Right lobe of liver (tissue), 6 donors: ENCODE results near the gene COG7. TPM values are rescaled to one million over a fixed set of nuclear protein-coding genes. Genes with fewer than 3 reads are reported as not detected.

ENCODE experiments used
- ATAC-seq, 4 donors: fragments of 200-7000 bp; cut with Tn5 transposase; one replicate each; pipeline ENCODE4 v1.9.1; 2020; ENCODE audit warnings: mild to moderate bottlenecking in 4 of 4, moderate library complexity in 4 of 4
- DNase-seq, 3 donors: peaks; one replicate each; pipeline ENCODE4 v3.0.0-alpha.2; 2020
- H3K27ac ChIP-seq, 3 donors: fragments of 200-600 bp; one replicate each; pipeline ENCODE4 v1.8.0; 2022
- H3K27me3 ChIP-seq, 2 donors: fragments of 200-600 bp; one replicate each; pipeline ENCODE4 v1.8.0; 2022
- H3K36me3 ChIP-seq, 4 donors: fragments of 200-600 bp; sonication (generic) in 1 of 4; one replicate each; pipeline versions ENCODE4 v1.5.1 to v1.8.0; 2017 to 2022; ENCODE audit warnings: control low read depth in 1 of 4
- H3K4me1 ChIP-seq, 4 donors: fragments of 200-600 bp; sonication (generic) in 1 of 4; one replicate each; pipeline versions ENCODE4 v1.5.1 to v1.8.0; 2017 to 2022; ENCODE audit warnings: control low read depth in 1 of 4
- H3K4me3 ChIP-seq, 3 donors: fragments of 200-600 bp; one replicate each; pipeline ENCODE4 v1.8.0; 2022
- H3K9me3 ChIP-seq, 4 donors: fragments of 200-600 bp; sonication (generic) in 1 of 4; one replicate each; pipeline versions ENCODE4 v1.5.1 to v1.8.0; 2017 to 2022; ENCODE audit warnings: control low read depth in 1 of 4
- POLR2A ChIP-seq: fragments of 450-650 bp; IDR thresholded peaks from one replicate; pipeline ENCODE4 v1.6.1; 2017; ENCODE audit warnings: antibody characterized with exemption, mild to moderate bottlenecking
- WGBS: methylation state at CpG from one replicate; pipeline ENCODE4 v1.1.6; 2018; ENCODE audit warnings: low coverage, low lambda C conversion rate; ENCODE audit not compliant: insufficient coverage; ENCODE audit errors: missing lambda C conversion rate; 5-methylcytosine and 5-hydroxymethylcytosine counted together
- intact Hi-C, 2 donors: fragments of 100-400 bp; cut with DNase I; formaldehyde crosslinking; loops; one replicate each; pipeline versions ENCODE4 v1.11.2 to v1.14.1; 2022
- total RNA-seq, 6 experiments: library from RNA; depleted of rRNA in 2 of 6; stranded (reverse); fragments of >200 nt in 2 of 6; fragmentation: NEBNext Ultra II Directional in 3 of 6; extraction: Animal tissue kit (Norgen Biotek cat#: 25700) in 3 of 6; gene quantifications; one replicate each; pipeline versions ENCODE4 v1.1.0 to v1.2.4, GENCODE V29; 2016 to 2023
- TF ChIP-seq, protein P1 (sequence below), 4 donors: fragments of 200-600 bp in 3 of 4; fragments of 450-650 bp in 1 of 4; IDR thresholded peaks; one replicate each; pipeline versions ENCODE4 v1.5.1 to v1.8.0; 2016 to 2022; ENCODE audit warnings: antibody characterized with exemption in 4 of 4, mild to moderate bottlenecking in 2 of 4
- donor health status: DM: no; HTN: yes; CAD: no.
- donor health status: DM: no; HTN: no; CAD: no.
- donor health status: DM: no; HTN: no; CAD: no.
- donor health status: DM: no; HTN: yes; CAD: no.
- donor health status: DM: no; HTN: yes; CAD: no.

Gene COG7
- total RNA-seq, 6 experiments from 2014 or later: 7.5 to 11.2 (median 8.4) TPM

DNA sequence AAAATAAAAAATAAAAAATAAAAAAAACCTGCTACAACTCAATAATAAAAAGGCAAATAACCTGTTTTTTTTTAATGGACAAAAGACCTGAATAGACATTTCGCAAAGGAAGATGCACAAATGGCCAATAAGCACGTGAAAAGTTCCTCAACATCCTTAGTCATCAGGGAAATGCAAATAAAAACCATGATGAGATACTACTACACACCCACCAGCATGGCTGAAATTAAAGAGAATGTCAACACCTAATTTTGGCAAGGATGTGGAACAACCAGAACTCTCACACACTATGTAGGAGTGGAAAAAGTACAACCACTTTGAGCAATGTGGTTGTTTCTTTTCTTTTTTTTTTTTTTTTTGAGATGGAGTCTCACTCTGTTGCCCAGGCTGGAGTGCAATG is 24.6 kb downstream of the COG7 start:
- TF ChIP-seq POLR2A: no peak
- TF ChIP-seq, protein P1, sequence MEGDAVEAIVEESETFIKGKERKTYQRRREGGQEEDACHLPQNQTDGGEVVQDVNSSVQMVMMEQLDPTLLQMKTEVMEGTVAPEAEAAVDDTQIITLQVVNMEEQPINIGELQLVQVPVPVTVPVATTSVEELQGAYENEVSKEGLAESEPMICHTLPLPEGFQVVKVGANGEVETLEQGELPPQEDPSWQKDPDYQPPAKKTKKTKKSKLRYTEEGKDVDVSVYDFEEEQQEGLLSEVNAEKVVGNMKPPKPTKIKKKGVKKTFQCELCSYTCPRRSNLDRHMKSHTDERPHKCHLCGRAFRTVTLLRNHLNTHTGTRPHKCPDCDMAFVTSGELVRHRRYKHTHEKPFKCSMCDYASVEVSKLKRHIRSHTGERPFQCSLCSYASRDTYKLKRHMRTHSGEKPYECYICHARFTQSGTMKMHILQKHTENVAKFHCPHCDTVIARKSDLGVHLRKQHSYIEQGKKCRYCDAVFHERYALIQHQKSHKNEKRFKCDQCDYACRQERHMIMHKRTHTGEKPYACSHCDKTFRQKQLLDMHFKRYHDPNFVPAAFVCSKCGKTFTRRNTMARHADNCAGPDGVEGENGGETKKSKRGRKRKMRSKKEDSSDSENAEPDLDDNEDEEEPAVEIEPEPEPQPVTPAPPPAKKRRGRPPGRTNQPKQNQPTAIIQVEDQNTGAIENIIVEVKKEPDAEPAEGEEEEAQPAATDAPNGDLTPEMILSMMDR (IDR thresholded peaks at IDR 0.05): no peak
- WGBS: 80% methylated on average over 2 of the region's 2 CpGs
- H3K27me3 ChIP-seq: no peaks in the 10 kb centered on the region
- ATAC-seq (no peak), DNase-seq (no peak)
- no peak overlapping the region for H3K27ac ChIP-seq
- H3K9me3 ChIP-seq: no peaks in the 10 kb centered on the region
- no peak overlapping the region for H3K4me3 ChIP-seq
- intact Hi-C loops: no loop called here
- peaks cover 0 to 19% (median 8%) of the 10 kb centered on the region in 4 donors for H3K36me3 ChIP-seq
- H3K4me1 ChIP-seq: no peaks in the 10 kb centered on the region

DNA sequence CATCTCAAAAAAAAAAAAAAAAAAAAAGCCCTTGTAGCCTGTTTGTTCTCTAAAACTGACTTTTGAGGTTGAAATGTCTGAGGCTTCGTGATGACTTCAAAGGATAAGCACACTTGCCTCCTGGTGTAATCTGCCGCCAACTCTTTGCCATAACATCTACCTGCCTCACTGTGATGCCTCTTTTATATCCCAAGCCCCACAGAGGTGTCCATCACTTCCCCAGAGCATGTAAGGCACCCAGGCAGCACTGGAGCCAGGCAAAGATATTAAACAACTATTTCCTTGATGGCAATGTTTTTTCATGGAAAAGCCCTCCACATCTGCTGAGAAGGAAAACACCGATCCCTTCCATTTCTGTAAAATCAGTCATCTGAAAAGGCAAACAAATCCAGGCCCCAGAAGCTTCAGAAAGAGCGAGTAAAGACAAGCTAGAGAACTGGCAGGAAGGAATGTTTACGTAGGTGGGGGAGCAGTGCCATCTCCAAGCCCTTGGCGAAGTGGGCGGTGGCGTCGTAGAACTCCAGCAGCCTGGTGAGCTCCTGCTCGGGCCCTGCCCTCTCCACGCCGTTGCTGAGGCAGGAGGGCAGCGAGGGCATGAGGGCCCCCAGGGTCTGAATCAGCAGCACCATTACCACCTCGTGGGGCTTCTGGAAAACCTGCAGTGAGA is 28.6 kb downstream of the COG7 start:
- no peaks in the 10 kb centered on the region for H3K9me3 ChIP-seq
- intact Hi-C loops: no loop called here
- H3K4me3 ChIP-seq: no peak overlapping the region
- H3K27me3 ChIP-seq: no peaks in the 10 kb centered on the region
- ATAC-seq (no peak), DNase-seq (no peak)
- peak overlapping the region in 1 of 3 donors; percentile 67 for H3K27ac ChIP-seq
- 90% methylated on average over 2 of the region's 14 CpGs for WGBS
- no peaks in the 10 kb centered on the region for H3K4me1 ChIP-seq
- TF ChIP-seq, protein P1 (IDR thresholded peaks at IDR 0.05): no peak
- peaks cover 0 to 2% (median 0%) of the 10 kb centered on the region in 4 donors for H3K36me3 ChIP-seq

DNA sequence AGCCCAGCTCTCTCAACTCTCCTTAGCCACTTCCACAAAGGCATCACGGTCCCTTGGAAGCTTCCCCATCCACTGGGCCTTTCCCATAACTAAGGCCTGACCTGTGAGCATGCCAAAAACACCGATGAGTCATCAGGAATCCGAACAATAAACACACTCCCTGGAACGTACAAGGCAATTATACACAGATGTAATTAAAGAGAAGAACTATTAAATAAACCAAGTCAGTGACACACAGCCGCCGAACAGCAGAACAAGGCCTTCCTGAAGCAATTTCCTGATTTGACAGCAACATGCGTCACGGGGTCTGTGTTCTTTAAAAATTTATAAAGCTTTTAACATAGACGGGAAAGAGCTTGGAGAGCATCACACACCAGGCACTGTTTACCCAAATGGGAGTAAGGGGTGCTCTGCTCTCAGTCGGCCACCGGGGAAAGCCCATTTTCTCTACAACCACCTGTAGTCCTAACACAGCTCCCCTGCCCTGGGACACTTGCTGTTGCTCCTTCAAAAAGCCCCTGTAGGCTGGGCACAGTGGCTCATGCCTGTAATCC is 29.4 kb downstream of the COG7 start:
- Histone ChIP-seq H3K27ac (peak overlapping the region in 1 of 3 donors; percentile 67), H3K4me3 (no peak overlapping the region), H3K4me1 (no peaks in the 10 kb centered on the region), H3K36me3 (peaks cover 0 to 2% (median 0%) of the 10 kb centered on the region in 4 donors), H3K9me3 (no peaks in the 10 kb centered on the region), H3K27me3 (no peaks in the 10 kb centered on the region)
- intact Hi-C loops: no loop called here
- TF ChIP-seq, protein P1 (IDR thresholded peaks at IDR 0.05): no peak
- TF ChIP-seq POLR2A: no peak
- ATAC-seq (peak; percentile 47 to 98 (median 75)), DNase-seq (peak in 1 of 3 donors; percentile 33)
- WGBS: 52% methylated on average over 9 of the region's 11 CpGs

DNA sequence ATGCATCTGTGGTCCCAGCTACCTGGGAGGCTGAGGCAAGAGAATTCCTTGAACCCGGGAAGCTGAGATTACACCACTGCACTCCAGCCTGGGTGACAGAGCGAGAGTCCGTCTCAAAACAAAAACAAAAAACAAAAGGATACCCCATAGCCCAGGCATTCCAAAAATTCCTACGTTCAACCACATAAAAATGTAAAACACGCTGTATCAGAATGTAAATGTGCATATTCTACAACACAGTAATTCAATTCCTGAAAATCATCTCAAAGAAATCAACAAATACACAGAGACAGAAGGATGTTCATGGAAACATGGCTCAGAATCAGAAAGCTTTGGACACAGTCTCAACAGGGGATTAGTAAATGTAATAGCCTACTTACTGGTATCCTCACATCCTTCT is 33.0 kb downstream of the COG7 start:
- H3K4me3 ChIP-seq: no peak overlapping the region
- H3K27me3 ChIP-seq: no peaks in the 10 kb centered on the region
- H3K4me1 ChIP-seq: no peaks in the 10 kb centered on the region
- H3K36me3 ChIP-seq: peaks cover 0 to 20% (median 0%) of the 10 kb centered on the region in 4 donors
- ATAC-seq (no peak), DNase-seq (no peak)
- H3K27ac ChIP-seq: no peak overlapping the region
- 93% methylated on average over 5 of the region's 5 CpGs for WGBS
- intact Hi-C loops: no loop called here
- H3K9me3 ChIP-seq: no peaks in the 10 kb centered on the region
- TF ChIP-seq POLR2A: no peak
- TF ChIP-seq, protein P1 (IDR thresholded peaks at IDR 0.05): no peak
